Fibroblast of peridontal ligament (primary cell): ENCODE measurements around the gene ARHGAP26.

Experiments used
- DNase-seq: peaks from one replicate; pipeline ENCODE4 v3.0.0-alpha.2; 2010; ENCODE audit errors: extremely low read depth

ARHGAP26 gene

DNA sequence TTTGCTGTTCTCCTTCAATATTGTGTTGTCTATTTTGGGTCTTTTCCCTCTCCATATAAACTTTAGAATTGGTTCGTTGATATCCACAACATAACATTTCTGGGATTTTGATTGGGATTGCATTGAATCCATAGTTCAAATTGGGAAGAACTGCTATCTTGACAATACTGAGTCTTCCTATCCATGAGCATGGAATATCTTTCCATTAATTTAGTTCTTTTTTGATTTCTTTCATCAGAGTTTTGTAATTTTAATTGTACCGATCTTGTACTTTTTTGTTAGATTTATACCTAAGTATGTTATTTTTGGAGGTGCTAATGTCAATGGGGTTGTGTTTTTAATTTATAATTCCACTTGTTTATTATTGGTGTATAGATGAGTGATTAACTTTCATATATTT lies 498.2 kb downstream of the ARHGAP26 start:
- DNase-seq: no peak

DNA sequence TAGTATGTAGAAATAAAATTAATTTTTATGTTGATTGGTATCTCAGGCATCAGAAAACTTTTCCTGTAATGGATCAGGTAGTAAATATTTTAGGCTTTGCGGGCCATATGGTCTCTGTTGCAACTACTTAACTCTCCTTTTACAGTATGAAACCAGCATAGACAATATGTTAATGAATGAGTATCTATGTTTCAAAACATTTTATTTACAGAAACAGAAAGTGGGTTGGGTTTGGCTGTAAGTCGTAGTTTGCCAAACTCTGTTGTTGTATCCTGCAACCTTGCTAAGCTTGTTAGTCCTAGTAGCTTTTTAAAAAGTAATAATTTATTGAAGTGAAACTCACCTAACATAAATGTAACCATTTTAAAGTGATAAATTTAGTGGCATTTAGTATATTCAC lies 501.3 kb downstream of the ARHGAP26 start:
- no peak for DNase-seq

GRCh38 chr5:143274952-143275351 lies 504.8 kb downstream of the ARHGAP26 start:
- no peak for DNase-seq

DNA sequence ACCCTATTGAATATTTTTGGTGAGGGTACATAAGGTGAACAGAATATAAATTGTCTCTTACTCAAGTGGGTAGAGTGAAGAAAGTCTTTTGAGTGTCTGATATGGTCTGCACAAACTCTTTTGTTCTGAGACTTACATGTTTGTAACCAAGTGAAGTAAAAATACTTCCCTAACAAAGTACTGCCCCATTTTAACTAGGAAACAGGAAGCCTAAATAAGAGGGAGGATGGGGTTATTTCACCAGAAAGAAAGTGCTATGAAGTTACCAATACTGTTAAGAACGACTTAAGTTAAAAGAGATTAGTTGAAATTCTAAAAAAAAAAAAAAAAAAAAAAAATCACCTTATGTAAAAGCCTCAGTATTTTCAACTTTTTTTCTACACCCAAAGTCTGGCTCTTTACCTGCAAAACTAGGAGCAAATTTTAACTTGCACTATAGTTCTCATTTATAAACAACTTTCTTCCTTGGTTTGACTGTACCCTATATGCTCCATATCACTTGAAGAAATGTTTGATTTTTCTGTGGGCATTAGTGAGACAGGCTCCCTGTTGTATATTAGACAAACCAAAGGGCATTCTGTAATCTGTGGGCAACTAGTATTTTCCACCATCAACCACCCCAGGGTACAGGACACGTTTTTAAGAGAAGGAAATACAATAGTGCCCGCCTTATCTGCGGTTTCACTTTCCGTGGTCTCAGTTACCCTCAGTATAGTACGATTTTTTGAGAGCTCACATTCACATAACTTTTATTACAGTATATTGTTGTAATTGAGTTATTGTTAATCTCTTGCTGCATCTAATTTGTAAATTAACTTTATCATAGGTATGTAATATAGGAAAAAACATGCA lies 505.6 kb downstream of the ARHGAP26 start:
- no peak for DNase-seq

GRCh38 chr5:143277536-143277935 lies 507.4 kb downstream of the ARHGAP26 start:
- no peak for DNase-seq
